ENCODE measurements around the gene ZNF70. TPM values are rescaled to one million over a fixed set of nuclear protein-coding genes. Genes with fewer than 3 reads are reported as not detected.

Gene ZNF70
- total and polyA plus RNA-seq, 2 of the 13 experiments (the other 11 are each of a cell fraction or from before 2014, with no cell fraction given), result 0.62 to 3.6 TPM

DNA sequence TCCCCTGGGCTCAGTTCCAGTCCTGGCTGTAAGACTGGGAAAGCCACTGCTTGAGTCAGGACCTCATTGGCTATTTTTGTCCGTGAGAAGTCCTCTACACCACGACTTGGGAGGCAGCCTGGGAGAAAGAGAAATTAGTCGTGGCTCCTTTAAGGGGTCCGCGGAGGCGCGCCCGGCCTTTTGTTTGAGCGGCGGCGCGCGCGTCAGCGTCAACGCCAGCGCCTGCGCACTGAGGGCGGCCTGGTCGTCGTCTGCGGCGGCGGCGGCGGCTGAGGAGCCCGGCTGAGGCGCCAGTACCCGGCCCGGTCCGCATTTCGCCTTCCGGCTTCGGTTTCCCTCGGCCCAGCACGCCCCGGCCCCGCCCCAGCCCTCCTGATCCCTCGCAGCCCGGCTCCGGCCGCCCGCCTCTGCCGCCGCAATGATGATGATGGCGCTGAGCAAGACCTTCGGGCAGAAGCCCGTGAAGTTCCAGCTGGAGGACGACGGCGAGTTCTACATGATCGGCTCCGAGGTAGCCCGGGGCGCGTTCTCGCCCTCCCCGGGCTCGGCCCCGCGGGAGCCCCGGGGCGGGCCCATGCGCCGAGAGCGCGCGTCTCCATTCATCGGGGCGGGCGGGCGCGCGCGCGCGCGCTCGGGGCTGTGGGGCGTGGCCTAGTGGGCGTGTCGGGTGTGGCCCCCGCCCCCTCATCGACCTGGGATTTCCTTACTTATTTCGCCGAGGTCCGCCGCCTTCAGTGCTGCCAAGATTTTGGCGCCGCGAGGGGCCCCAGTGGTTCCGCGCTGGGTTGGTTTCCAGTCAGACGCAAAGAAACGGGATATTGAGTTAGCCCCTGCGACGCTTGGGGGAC is 36.1 kb upstream of the ZNF70 start, which contains the start of gene SMARCB1 (continued):
- TF ChIP-seq ZBTB7B (CRISPR knock-in tag; IDR thresholded peaks at IDR 0.05) (no peak), KDM6A (CRISPR knock-in tag; IDR thresholded peaks at IDR 0.05; ENCODE audit: low read depth) (no peak), ZNF737 (CRISPR knock-in tag; IDR thresholded peaks at IDR 0.05; ENCODE audit: borderline replicate concordance) (no peak), ZNF496 (CRISPR knock-in tag; IDR thresholded peaks at IDR 0.05; ENCODE audit: insufficient replicate concordance) (no peak), AKAP8 (CRISPR knock-in tag; IDR thresholded peaks at IDR 0.05) (peak; percentile 81; the same call in 1 of the 2 replicates), MEIS2 (CRISPR knock-in tag; IDR thresholded peaks at IDR 0.05) (peak; percentile 46; the same call in 1 of the 2 replicates), ZSCAN20 (CRISPR knock-in tag; IDR thresholded peaks at IDR 0.05; ENCODE audit: borderline replicate concordance) (0 out of 2 replicates have a peak, but pooled peaks have one; percentile 85), TEAD2 (CRISPR knock-in tag; IDR thresholded peaks at IDR 0.05) (no peak), SP5 (CRISPR knock-in tag; IDR thresholded peaks at IDR 0.05; ENCODE audit: borderline replicate concordance, low read depth) (0 out of 2 replicates have a peak, but pooled peaks have one; percentile 23), ZNF598 (CRISPR knock-in tag; IDR thresholded peaks at IDR 0.05; ENCODE audit: borderline replicate concordance) (no peak), ZNF33B (CRISPR knock-in tag; IDR thresholded peaks at IDR 0.05) (no peak), ZNF17 (CRISPR knock-in tag; IDR thresholded peaks at IDR 0.05) (no peak), SRF (IDR thresholded peaks at IDR 0.05; ENCODE audit: low read depth, low read length) (no peak), KLF16 (CRISPR knock-in tag; IDR thresholded peaks at IDR 0.05) (no peak), TAF1 (CRISPR knock-in tag; IDR thresholded peaks at IDR 0.05) (peak; percentile 55), ZNF143 (CRISPR knock-in tag; IDR thresholded peaks at IDR 0.05) (no peak)
- TF ChIP-seq, protein P1, sequence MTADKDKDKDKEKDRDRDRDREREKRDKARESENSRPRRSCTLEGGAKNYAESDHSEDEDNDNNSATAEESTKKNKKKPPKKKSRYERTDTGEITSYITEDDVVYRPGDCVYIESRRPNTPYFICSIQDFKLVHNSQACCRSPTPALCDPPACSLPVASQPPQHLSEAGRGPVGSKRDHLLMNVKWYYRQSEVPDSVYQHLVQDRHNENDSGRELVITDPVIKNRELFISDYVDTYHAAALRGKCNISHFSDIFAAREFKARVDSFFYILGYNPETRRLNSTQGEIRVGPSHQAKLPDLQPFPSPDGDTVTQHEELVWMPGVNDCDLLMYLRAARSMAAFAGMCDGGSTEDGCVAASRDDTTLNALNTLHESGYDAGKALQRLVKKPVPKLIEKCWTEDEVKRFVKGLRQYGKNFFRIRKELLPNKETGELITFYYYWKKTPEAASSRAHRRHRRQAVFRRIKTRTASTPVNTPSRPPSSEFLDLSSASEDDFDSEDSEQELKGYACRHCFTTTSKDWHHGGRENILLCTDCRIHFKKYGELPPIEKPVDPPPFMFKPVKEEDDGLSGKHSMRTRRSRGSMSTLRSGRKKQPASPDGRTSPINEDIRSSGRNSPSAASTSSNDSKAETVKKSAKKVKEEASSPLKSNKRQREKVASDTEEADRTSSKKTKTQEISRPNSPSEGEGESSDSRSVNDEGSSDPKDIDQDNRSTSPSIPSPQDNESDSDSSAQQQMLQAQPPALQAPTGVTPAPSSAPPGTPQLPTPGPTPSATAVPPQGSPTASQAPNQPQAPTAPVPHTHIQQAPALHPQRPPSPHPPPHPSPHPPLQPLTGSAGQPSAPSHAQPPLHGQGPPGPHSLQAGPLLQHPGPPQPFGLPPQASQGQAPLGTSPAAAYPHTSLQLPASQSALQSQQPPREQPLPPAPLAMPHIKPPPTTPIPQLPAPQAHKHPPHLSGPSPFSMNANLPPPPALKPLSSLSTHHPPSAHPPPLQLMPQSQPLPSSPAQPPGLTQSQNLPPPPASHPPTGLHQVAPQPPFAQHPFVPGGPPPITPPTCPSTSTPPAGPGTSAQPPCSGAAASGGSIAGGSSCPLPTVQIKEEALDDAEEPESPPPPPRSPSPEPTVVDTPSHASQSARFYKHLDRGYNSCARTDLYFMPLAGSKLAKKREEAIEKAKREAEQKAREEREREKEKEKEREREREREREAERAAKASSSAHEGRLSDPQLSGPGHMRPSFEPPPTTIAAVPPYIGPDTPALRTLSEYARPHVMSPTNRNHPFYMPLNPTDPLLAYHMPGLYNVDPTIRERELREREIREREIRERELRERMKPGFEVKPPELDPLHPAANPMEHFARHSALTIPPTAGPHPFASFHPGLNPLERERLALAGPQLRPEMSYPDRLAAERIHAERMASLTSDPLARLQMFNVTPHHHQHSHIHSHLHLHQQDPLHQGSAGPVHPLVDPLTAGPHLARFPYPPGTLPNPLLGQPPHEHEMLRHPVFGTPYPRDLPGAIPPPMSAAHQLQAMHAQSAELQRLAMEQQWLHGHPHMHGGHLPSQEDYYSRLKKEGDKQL (CRISPR knock-in tag; IDR thresholded peaks at IDR 0.05; ENCODE audit: low read depth), result no peak
- TF ChIP-seq, protein P2, sequence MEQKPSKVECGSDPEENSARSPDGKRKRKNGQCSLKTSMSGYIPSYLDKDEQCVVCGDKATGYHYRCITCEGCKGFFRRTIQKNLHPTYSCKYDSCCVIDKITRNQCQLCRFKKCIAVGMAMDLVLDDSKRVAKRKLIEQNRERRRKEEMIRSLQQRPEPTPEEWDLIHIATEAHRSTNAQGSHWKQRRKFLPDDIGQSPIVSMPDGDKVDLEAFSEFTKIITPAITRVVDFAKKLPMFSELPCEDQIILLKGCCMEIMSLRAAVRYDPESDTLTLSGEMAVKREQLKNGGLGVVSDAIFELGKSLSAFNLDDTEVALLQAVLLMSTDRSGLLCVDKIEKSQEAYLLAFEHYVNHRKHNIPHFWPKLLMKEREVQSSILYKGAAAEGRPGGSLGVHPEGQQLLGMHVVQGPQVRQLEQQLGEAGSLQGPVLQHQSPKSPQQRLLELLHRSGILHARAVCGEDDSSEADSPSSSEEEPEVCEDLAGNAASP (CRISPR knock-in tag; IDR thresholded peaks at IDR 0.05; ENCODE audit: borderline replicate concordance), result no peak
- TF ChIP-seq, protein P3, sequence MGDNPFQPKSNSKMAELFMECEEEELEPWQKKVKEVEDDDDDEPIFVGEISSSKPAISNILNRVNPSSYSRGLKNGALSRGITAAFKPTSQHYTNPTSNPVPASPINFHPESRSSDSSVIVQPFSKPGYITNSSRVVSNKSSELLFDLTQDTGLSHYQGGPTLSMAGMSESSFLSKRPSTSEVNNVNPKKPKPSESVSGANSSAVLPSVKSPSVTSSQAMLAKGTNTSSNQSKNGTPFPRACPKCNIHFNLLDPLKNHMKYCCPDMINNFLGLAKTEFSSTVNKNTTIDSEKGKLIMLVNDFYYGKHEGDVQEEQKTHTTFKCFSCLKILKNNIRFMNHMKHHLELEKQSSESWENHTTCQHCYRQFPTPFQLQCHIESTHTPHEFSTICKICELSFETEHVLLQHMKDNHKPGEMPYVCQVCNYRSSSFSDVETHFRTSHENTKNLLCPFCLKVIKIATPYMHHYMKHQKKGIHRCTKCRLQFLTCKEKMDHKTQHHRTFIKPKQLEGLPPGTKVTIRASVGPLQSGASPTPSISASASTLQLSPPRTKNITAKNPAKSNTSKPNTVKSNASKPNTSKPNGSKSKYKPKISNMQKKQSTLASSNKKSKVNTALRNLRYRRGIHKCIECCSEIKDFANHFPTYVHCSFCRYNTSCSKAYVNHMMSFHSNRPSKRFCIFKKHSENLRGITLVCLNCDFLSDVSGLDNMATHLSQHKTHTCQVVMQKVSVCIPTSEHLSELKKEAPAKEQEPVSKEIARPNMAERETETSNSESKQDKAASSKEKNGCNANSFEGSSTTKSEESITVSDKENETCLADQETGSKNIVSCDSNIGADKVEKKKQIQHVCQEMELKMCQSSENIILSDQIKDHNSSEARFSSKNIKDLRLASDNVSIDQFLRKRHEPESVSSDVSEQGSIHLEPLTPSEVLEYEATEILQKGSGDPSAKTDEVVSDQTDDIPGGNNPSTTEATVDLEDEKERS (CRISPR knock-in tag; IDR thresholded peaks at IDR 0.05), result no peak
